Type B pancreatic cell (in vitro differentiated cells): ENCODE measurements around the gene ATP8B4. TPM values are rescaled to one million over a fixed set of nuclear protein-coding genes. Genes with fewer than 3 reads are reported as not detected.

Source experiments
- DNase-seq: peaks from one replicate; pipeline ENCODE4 v3.0.0; 2021; ENCODE audit warnings: mixed read lengths; ENCODE audit not compliant: unreplicated experiment; ENCODE audit errors: extremely low spot score
- H3K27ac Mint-ChIP-seq: 2 replicates; pipeline ENCODE4 v1.8.0; 2021; ENCODE audit warnings: mild to moderate bottlenecking, mixed read lengths
- H3K27me3 Mint-ChIP-seq: 2 replicates; pipeline ENCODE4 v1.8.0; 2021; ENCODE audit warnings: mixed read lengths
- H3K36me3 Mint-ChIP-seq: 2 replicates; pipeline ENCODE4 v1.8.0; 2021; ENCODE audit warnings: mixed read lengths
- H3K4me1 Mint-ChIP-seq: one replicate; pipeline ENCODE4 v1.8.0; 2021; ENCODE audit warnings: mixed read lengths; ENCODE audit not compliant: unreplicated experiment
- H3K4me3 Mint-ChIP-seq: 2 replicates; pipeline ENCODE4 v1.8.0; 2021; ENCODE audit warnings: mild to moderate bottlenecking, mixed read lengths
- H3K9me3 Mint-ChIP-seq: 2 replicates; pipeline ENCODE4 v1.8.0; 2021; ENCODE audit warnings: mixed read lengths
- long read RNA-seq: library from polyadenylated mRNA; unstranded; transcript quantifications from one replicate; pipeline ENCODE4 v2.0.0, GENCODE V29; 2020
- total RNA-seq: library from RNA; stranded (reverse); gene quantifications from 2 replicates; pipeline ENCODE4 v1.2.1, GENCODE V29; 2021; ENCODE audit warnings: low replicate concordance
- TF ChIP-seq, protein P1 (sequence below): fragments of 200-600 bp; sonication (generic); conservative IDR thresholded peaks from 2 replicates; pipeline ENCODE4 v1.5.0; 2021; ENCODE audit warnings: antibody characterized with exemption, mild to moderate bottlenecking

The ATP8B4 gene, protein sequence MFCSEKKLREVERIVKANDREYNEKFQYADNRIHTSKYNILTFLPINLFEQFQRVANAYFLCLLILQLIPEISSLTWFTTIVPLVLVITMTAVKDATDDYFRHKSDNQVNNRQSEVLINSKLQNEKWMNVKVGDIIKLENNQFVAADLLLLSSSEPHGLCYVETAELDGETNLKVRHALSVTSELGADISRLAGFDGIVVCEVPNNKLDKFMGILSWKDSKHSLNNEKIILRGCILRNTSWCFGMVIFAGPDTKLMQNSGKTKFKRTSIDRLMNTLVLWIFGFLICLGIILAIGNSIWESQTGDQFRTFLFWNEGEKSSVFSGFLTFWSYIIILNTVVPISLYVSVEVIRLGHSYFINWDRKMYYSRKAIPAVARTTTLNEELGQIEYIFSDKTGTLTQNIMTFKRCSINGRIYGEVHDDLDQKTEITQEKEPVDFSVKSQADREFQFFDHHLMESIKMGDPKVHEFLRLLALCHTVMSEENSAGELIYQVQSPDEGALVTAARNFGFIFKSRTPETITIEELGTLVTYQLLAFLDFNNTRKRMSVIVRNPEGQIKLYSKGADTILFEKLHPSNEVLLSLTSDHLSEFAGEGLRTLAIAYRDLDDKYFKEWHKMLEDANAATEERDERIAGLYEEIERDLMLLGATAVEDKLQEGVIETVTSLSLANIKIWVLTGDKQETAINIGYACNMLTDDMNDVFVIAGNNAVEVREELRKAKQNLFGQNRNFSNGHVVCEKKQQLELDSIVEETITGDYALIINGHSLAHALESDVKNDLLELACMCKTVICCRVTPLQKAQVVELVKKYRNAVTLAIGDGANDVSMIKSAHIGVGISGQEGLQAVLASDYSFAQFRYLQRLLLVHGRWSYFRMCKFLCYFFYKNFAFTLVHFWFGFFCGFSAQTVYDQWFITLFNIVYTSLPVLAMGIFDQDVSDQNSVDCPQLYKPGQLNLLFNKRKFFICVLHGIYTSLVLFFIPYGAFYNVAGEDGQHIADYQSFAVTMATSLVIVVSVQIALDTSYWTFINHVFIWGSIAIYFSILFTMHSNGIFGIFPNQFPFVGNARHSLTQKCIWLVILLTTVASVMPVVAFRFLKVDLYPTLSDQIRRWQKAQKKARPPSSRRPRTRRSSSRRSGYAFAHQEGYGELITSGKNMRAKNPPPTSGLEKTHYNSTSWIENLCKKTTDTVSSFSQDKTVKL
- 2.2 and 10.3 TPM in 2 replicates for total RNA-seq
- long read RNA-seq, partial matches to known transcripts = 9 of 20 reads
- long read RNA-seq, other reads (novel, unspliced or antisense) = 9 of 20 reads

DNA sequence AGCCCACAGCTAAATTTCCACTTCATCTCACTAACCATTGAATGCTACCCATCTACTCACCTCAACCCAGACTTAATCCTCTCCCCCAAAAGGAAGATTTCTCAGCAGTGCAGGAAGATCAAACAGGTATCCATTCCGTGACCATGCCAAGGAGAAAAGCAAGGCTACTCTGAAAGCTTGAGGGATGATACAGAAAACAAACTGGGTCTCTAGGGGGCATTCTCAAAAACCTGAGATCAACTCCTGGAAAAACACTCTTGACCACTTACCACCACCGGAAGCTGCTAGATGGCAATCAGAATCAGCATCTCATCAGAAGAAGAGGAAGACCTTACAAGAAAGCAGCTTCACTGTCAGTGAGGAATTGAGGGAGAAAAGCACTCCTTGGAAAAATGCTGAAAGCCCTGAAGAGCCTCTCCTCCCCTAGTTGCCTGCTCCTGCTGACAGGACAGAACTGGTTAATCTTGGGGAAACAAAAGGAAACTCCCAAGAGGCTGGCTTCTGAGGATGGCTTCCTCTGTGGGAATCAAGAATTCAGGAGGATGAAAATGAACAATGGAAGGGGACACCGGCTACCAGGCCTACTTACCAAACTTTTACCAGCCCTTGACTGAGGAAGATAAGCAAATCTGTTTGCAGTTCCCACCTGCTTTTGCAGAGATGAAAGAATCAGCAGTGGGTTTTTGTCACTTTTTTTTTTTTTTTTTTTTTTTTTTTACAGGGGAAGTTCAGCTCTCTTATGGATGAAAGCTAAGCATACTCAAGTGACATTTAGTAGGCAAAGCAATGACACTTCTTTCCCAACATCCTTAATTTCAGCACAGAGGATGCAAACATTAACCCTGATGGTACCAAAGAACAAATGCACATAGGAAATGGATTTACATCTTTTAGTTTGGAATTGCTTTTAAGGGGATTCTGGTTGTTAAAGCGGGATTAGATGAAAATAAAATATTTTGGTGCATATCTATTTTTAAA is at the start of gene ATP8B4:
TSS of gene ATP8B4 (minus strand) at position 171 of the 978 bp plus-strand sequence. CDS start 12,267 bp downstream, outside the sequence.
- Mint-ChIP-seq H3K9me3 (peaks cover 6% of the 10 kb centered on the region), H3K4me1 (peaks cover 8% of the 10 kb centered on the region), H3K36me3 (no peaks in the 10 kb centered on the region), H3K4me3 (no peak within 1 kb of the TSS), H3K27ac (no peak within 1 kb of the TSS), H3K27me3 (no peaks in the 10 kb centered on the region)
- no peak for DNase-seq
- TF ChIP-seq, protein P1, sequence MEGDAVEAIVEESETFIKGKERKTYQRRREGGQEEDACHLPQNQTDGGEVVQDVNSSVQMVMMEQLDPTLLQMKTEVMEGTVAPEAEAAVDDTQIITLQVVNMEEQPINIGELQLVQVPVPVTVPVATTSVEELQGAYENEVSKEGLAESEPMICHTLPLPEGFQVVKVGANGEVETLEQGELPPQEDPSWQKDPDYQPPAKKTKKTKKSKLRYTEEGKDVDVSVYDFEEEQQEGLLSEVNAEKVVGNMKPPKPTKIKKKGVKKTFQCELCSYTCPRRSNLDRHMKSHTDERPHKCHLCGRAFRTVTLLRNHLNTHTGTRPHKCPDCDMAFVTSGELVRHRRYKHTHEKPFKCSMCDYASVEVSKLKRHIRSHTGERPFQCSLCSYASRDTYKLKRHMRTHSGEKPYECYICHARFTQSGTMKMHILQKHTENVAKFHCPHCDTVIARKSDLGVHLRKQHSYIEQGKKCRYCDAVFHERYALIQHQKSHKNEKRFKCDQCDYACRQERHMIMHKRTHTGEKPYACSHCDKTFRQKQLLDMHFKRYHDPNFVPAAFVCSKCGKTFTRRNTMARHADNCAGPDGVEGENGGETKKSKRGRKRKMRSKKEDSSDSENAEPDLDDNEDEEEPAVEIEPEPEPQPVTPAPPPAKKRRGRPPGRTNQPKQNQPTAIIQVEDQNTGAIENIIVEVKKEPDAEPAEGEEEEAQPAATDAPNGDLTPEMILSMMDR = no peak

DNA sequence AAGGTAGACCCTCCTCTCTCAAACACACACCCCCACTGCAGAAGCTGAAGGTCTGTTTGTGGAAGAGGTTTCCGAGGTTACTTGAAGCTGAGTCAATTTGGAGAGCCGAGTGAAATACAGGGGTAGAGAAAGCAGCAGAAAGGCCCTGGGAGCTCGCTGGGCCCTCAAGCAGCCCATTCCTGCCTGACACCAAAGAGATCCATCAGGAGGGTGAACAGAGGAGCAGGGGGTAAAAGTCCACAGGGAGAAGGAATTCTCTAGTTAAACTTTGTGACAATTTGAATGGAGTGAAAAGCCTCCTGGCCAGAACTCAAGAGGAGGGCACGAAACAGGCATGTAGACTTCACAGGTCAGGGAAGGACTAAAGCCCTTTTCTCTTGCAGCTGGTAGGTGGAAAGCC is 49.3 kb upstream of the ATP8B4 start:
- TF ChIP-seq, protein P1 = no peak
- Mint-ChIP-seq H3K9me3 (peaks cover 18% of the 10 kb centered on the region), H3K4me1 (peaks cover 8% of the 10 kb centered on the region), H3K27ac (no peak overlapping the region), H3K4me3 (no peak overlapping the region), H3K36me3 (no peaks in the 10 kb centered on the region), H3K27me3 (no peaks in the 10 kb centered on the region)
- no peak for DNase-seq

DNA sequence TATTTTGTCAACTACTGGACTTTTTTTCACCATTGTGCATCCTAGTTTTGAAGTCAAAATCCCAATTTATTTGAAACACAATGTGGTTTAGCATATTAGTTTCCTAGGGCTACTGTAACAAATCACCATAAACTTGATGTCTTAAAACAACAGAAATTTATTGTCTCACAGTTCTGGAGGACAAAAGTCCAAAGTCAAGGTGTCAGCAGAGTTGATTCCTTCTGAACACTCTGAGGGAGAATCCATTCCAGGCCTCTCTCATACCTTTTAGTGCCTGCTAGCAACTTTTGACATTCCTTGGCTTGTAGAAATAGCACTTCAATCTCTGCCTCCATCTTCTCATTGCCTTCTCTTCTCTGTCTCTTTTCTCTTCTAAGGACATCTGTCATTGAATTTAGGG is 48.1 kb upstream of the ATP8B4 start:
- no peak overlapping the region for H3K4me3 Mint-ChIP-seq
- no peaks in the 10 kb centered on the region for H3K27me3 Mint-ChIP-seq
- no peak overlapping the region for H3K27ac Mint-ChIP-seq
- DNase-seq = no peak
- TF ChIP-seq, protein P1 = no peak
- H3K9me3 Mint-ChIP-seq = peaks cover 18% of the 10 kb centered on the region
- no peaks in the 10 kb centered on the region for H3K36me3 Mint-ChIP-seq
- H3K4me1 Mint-ChIP-seq = peaks cover 8% of the 10 kb centered on the region

DNA sequence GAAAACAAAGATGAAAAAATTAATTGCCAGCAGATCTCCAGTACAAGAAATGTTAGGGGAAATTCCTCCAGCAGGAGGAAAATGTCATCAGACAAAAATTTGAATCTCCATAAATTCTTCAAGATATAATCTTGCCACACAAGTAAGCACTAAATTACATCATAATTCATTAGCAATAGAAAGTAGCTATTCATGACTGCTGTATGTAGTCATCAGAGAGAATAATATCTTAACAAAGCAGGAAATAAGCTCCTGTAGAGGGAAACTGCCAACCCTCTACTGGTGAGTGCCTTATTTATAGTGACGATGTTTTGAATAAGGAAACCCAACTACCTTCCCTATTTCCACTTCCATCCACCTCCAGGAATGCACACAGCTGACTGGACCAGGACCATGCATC is 47.2 kb upstream of the ATP8B4 start:
- Mint-ChIP-seq H3K27ac (peak overlapping the region; percentile 15), H3K4me1 (peaks cover 8% of the 10 kb centered on the region), H3K36me3 (no peaks in the 10 kb centered on the region), H3K27me3 (no peaks in the 10 kb centered on the region), H3K4me3 (no peak overlapping the region), H3K9me3 (peaks cover 12% of the 10 kb centered on the region)
- TF ChIP-seq, protein P1 = no peak
- no peak for DNase-seq
